ENCODE measurements around the gene REG1B.

Gene REG1B

GRCh38 chr2:79087785-79088364 is at the start of gene REG1B:
Gene REG1B, minus strand, starts transcription at chr2:79087993. Its CDS starts 381 bp downstream, at chr2:79087612.
- no peak for DNase-seq

- no peak for DNase-seq
Measured at GRCh38 chr2:79131687-79132086, 43.9 kb upstream of the REG1B start.

- no peak for DNase-seq
Measured at GRCh38 chr2:79129804-79130203, 42.0 kb upstream of the REG1B start.

GRCh38 chr2:79129260-79129659 is 41.5 kb upstream of the REG1B start:
- DNase-seq, result no peak

GRCh38 chr2:79128406-79128805 is 40.6 kb upstream of the REG1B start:
- DNase-seq, result no peak

GRCh38 chr2:79125721-79125985 is 37.9 kb upstream of the REG1B start:
- DNase-seq, result no peak

- no peak for DNase-seq
Measured at GRCh38 chr2:79124907-79125720, 37.3 kb upstream of the REG1B start.

GRCh38 chr2:79122676-79123075 is 34.9 kb upstream of the REG1B start:
- DNase-seq, result no peak

GRCh38 chr2:79120194-79120713 is 32.5 kb upstream of the REG1B start, which contains the start of gene REG1A:
Gene REG1A, plus strand, starts transcription at chr2:79120488. Its CDS starts 374 bp downstream, at chr2:79120862.
- no peak for DNase-seq

GRCh38 chr2:79116997-79117928 is 29.5 kb upstream of the REG1B start:
- DNase-seq, result no peak

GRCh38 chr2:79114797-79115494 is 27.2 kb upstream of the REG1B start:
- DNase-seq, result no peak

GRCh38 chr2:79112269-79112668 is 24.5 kb upstream of the REG1B start:
- no peak for DNase-seq

GRCh38 chr2:79105259-79105658 is 17.5 kb upstream of the REG1B start:
- DNase-seq, result no peak

- no peak for DNase-seq
Measured at GRCh38 chr2:79103214-79103613, 15.4 kb upstream of the REG1B start.

GRCh38 chr2:79101024-79101423 is 13.2 kb upstream of the REG1B start:
- DNase-seq, result no peak

- no peak for DNase-seq
Measured at GRCh38 chr2:79100285-79100684, 12.5 kb upstream of the REG1B start.

- no peak for DNase-seq
Measured at GRCh38 chr2:79099140-79099686, 11.4 kb upstream of the REG1B start.

- no peak for DNase-seq
Measured at GRCh38 chr2:79097843-79098242, 10.1 kb upstream of the REG1B start.

GRCh38 chr2:79090693-79091092 is 2.9 kb upstream of the REG1B start:
- DNase-seq, result no peak

GRCh38 chr2:79086255-79086654 is 1.5 kb downstream of the REG1B start:
- no peak for DNase-seq

GRCh38 chr2:79085382-79085781 is 2.4 kb downstream of the REG1B start:
- no peak for DNase-seq

GRCh38 chr2:79084495-79085135 is 3.2 kb downstream of the REG1B start:
- DNase-seq, result no peak
